Fibroblast of skin of left quadriceps (primary cell): ENCODE measurements around the gene PCDHGA8.
"Not testable (repeated sequence)": the region's sequence is repeated elsewhere in the genome, so short reads cannot be mapped to it uniquely, and the experiment has no call there.

Experiments
- DNase-seq, 2 experiments: peaks; one replicate each; pipeline ENCODE4 v3.0.0-alpha.2; 2013; ENCODE audit warnings: low read depth in 2 of 2

Gene PCDHGA8

DNA sequence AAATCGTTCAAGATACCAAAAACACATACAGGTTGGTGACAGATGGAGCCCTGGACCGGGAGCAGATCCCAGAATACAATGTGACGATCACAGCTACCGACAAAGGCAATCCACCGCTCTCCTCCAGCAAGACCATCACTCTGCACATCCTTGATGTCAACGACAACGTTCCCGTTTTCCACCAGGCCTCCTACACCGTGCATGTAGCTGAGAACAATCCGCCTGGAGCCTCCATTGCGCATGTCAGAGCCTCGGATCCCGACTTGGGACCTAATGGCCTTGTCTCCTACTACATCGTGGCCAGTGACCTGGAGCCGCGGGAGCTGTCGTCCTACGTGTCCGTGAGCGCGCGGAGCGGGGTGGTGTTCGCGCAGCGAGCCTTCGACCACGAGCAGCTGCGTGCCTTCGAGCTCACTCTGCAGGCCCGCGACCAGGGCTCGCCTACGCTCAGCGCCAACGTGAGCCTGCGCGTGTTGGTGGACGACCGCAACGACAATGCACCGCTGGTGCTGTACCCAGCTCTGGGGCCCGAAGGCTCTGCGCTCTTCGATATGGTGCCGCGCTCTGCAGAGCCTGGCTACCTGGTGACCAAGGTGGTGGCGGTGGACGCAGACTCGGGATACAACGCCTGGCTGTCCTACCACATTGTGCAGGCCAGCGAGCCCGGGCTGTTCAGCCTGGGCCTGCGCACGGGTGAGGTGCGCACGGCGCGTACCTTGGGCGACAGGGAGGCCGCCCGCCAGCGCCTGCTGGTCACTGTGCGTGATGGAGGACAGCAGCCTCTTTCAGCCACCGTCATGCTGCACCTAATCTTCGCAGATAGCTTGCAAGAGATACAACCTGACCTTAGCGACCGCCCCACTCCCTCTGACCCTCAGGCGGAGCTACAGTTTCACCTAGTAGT lies 20.6 kb upstream of the PCDHGA8 start:
- DNase-seq: no peak

DNA sequence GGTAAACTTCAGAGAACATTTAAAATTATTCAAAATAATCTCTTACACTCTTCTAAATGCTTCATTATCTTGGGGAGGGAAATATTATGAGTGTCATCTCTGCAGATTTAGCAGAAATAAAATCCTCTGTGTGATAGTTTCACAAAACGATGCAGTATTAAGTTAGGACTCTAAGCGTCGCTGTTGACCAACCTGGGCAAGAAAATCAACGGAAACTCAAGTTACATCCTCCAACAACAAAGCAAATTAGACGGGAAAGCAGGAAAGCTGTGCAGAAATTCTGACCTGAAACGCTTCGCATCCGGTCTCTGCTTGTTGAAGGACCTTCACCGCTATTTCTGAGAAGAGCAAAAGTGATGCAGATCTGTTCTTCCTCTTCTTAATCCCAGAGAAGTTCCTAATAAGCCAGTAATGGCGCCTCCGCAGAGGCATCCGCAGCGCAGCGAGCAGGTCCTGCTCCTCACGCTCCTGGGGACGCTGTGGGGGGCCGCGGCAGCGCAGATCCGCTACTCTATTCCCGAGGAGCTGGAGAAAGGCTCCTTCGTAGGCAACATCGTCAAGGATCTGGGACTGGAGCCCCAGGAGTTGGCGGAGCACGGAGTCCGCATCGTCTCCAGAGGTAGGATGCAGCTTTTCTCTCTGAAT lies 18.6 kb upstream of the PCDHGA8 start, which contains the start of gene PCDHGA6:
Gene PCDHGA6 (plus strand): TSS at position 219 of the 645 bp plus-strand sequence. CDS start 193 bp downstream, at position 412.
- DNase-seq: no peak

DNA sequence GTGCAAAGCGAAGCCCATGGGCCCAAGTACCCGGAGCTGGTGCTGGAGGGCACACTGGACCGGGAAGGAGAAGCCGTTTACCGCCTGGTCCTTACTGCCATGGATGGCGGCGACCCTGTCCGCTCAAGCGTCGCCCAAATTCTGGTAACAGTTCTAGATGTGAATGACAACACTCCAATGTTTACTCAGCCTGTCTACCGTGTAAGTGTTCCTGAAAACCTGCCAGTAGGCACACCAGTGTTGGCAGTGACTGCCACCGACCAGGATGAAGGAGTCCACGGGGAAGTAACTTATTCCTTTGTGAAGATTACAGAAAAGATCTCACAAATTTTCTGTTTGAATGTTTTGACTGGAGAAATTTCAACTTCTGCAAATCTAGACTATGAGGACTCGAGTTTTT lies 17.8 kb upstream of the PCDHGA8 start:
- DNase-seq: no peak

DNA sequence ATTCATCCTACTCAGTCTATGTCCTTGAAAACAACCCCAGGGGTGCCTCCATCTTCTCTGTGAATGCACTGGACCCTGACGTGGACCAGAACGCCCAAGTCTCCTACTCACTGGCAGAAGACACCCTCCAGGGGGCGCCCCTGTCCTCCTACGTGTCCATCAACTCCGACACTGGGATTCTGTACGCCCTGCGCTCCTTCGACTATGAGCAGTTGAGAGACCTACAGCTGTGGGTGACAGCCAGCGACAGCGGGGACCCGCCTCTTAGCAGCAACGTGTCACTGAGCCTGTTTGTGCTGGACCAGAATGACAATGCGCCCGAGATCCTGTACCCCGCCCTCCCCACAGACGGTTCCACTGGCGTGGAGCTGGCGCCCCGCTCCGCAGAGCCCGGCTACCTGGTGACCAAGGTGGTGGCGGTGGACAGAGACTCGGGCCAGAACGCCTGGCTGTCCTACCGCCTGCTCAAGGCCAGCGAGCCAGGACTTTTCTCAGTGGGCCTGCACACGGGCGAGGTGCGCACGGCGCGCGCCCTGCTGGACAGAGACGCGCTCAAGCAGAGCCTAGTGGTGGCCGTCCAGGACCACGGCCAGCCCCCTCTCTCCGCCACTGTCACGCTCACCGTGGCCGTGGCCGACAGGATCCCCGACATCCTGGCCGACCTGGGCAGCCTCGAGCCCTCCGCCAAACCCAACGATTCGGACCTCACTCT lies 16.8 kb upstream of the PCDHGA8 start:
- not testable (repeated sequence) for DNase-seq

DNA sequence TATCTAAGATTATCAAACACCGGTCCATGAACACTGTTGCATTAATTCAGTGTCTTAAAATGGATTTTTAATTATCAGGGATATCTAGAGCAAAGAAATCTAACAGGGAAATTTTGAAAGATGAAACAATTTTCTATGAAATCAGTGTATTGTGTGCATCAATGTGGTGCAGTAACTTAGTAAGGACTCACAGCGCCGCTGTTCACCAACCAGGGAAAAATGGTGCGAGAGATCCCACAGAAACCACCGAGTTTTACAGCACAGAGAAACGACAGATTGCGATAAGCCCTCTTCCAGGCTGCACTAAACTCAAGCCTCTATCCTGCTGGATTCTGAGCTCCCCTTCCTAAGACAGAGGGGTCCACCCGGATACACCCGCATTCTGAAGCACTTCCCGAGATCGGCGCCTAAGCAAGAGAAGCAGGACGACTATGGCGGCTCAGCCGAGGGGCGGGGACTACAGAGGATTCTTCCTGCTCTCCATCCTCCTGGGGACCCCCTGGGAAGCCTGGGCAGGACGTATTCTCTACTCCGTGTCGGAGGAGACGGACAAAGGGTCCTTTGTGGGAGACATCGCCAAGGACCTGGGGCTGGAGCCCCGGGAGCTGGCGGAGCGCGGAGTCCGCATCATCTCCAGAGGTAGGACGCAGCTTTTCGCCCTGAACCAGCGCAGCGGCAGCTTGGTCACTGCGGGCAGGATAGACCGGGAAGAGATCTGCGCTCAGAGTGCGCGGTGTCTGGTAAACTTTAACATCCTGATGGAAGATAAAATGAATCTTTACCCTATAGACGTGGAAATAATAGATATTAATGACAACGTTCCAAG lies 9.8 kb upstream of the PCDHGA8 start, which contains the start of gene PCDHGA7:
Gene PCDHGA7 (plus strand): TSS at position 274 of the 826 bp plus-strand sequence. CDS start 158 bp downstream, at position 432.
- no peak for DNase-seq

DNA sequence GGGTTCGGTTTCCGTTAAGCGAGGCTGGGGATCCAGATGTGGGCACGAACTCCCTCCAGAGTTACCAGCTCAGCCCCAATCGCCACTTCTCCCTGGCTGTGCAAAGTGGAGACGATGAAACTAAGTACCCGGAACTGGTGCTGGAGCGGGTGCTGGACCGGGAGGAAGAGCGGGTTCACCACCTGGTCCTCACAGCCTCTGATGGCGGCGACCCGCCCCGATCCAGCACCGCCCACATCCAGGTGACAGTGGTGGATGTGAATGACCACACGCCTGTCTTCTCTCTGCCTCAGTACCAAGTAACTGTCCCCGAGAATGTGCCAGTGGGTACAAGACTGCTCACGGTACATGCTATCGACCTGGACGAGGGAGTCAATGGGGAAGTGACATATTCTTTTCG lies 9.1 kb upstream of the PCDHGA8 start:
- no peak for DNase-seq

DNA sequence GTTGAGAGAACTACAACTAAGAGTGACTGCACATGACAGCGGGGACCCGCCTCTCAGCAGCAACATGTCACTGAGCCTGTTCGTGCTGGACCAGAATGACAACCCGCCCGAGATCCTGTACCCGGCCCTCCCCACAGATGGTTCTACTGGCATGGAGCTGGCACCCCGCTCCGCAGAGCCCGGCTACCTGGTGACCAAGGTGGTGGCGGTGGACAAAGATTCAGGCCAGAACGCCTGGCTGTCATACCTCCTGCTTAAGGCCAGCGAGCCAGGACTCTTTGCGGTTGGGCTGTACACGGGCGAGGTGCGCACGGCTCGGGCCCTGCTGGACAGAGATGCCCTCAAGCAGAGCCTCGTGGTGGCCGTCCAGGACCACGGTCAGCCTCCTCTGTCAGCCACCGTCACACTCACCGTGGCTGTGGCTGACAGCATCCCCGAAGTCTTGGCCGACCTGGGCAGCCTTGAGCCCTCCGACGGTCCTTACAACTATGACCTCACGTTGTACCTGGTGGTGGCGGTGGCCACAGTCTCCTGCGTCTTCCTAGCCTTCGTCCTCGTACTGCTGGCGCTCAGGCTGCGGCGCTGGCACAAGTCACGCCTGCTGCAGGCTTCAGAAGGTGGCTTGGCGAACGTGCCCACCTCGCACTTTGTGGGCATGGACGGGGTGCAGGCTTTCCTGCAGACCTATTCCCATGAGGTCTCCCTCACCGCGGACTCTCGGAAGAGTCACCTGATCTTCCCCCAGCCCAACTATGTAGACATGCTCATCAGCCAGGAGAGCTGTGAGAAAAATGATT lies 7.8 kb upstream of the PCDHGA8 start:
- DNase-seq: no peak

DNA sequence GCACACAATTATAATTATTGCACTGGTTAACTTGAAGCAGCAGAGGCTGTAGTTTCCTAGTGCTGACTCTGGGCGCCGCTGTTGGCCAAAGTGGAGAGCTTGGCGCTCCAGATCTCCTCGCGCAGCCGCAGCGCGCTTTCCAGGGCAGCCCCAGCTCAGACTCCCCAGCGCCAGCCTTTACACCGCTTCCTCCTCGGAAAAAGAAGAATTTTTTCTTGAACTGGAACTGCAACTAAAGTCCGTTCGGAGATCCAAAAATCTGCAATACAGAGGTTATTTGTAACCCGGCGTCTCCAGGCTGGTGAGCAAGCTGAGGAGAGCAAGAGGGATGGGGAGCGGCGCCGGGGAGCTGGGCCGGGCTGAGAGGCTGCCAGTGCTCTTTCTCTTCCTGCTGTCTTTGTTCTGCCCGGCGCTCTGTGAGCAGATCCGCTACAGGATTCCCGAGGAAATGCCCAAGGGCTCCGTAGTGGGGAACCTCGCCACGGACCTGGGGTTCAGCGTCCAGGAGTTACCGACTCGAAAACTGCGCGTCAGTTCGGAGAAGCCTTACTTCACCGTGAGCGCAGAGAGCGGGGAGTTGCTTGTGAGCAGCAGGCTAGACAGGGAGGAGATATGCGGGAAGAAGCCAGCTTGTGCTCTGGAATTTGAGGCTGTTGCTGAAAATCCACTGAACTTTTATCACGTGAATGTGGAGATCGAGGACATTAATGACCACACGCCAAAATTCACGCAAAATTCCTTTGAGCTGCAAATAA lies 4.7 kb upstream of the PCDHGA8 start, which contains the start of gene PCDHGB4:
Gene PCDHGB4 (plus strand): TSS at position 142 of the 755 bp plus-strand sequence. CDS start 187 bp downstream, at position 329.
- not testable (repeated sequence) for DNase-seq

DNA sequence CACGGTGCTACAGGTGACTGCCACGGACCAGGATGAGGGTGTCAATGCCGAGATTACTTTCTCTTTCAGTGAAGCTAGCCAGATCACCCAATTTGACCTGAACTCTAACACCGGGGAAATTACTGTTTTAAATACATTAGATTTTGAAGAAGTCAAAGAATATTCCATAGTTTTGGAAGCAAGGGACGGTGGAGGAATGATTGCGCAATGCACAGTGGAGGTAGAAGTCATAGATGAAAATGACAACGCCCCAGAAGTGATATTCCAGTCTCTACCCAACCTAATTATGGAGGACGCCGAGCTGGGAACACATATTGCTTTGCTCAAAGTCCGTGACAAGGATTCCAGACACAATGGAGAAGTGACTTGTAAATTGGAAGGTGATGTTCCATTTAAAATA lies 3.8 kb upstream of the PCDHGA8 start:
- DNase-seq: no peak

DNA sequence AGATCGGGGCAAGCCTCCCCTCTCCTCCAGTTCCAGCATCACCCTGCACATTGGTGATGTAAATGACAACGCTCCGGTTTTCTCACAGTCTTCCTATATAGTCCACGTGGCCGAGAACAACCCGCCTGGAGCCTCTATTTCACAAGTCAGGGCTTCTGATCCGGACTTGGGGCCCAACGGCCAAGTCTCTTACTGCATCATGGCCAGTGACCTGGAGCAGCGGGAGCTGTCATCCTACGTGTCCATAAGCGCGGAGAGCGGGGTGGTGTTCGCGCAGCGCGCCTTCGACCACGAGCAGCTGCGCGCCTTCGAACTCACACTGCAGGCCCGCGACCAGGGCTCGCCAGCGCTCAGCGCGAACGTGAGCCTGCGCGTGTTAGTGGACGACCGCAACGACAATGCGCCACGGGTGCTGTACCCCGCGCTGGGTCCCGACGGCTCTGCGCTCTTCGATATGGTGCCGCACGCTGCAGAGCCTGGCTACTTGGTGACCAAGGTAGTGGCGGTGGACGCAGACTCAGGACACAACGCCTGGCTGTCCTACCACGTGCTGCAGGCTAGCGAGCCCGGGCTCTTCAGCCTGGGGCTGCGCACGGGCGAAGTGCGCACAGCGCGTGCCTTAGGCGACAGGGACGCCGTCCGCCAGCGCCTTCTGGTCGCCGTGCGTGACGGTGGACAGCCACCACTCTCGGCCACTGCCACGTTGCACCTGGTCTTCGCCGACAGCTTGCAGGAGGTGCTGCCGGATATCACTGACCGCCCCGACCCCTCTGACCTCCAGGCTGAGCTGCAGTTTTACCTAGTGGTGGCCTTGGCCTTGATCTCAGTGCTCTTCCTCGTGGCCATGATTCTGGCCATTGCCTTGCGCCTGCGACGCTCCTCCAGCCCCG lies 3.0 kb upstream of the PCDHGA8 start:
- DNase-seq: no peak

DNA sequence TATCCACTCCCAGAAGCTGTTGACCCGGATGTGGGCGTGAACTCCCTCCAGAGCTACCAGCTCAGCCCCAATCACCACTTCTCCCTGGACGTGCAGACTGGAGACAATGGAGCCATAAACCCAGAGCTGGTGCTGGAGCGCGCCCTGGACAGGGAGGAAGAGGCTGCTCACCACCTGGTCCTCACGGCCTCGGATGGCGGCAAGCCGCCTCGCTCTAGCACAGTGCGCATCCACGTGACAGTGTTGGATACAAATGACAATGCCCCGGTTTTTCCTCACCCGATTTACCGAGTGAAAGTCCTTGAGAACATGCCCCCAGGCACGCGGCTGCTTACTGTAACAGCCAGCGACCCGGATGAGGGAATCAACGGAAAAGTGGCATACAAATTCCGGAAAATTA lies 834 bp downstream of the PCDHGA8 start:
- no peak for DNase-seq

DNA sequence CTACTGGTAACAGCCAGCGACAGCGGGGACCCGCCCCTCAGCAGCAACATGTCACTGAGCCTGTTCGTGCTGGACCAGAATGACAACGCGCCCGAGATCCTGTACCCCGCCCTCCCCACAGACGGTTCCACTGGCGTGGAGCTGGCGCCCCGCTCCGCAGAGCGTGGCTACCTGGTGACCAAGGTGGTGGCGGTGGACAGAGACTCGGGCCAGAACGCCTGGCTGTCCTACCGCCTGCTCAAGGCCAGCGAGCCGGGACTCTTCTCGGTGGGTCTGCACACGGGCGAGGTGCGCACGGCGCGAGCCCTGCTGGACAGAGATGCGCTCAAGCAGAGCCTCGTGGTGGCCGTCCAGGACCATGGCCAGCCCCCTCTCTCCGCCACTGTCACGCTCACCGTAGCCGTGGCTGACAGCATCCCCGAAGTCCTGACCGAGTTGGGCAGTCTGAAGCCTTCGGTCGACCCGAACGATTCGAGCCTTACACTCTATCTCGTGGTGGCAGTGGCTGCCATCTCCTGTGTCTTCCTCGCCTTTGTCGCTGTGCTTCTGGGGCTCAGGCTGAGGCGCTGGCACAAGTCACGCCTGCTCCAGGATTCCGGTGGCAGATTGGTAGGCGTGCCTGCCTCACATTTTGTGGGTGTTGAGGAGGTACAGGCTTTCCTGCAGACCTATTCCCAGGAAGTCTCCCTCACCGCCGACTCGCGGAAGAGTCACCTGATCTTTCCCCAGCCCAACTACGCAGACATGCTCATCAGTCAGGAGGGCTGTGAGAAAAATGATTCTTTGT lies 2.2 kb downstream of the PCDHGA8 start:
- DNase-seq: not testable (repeated sequence)

DNA sequence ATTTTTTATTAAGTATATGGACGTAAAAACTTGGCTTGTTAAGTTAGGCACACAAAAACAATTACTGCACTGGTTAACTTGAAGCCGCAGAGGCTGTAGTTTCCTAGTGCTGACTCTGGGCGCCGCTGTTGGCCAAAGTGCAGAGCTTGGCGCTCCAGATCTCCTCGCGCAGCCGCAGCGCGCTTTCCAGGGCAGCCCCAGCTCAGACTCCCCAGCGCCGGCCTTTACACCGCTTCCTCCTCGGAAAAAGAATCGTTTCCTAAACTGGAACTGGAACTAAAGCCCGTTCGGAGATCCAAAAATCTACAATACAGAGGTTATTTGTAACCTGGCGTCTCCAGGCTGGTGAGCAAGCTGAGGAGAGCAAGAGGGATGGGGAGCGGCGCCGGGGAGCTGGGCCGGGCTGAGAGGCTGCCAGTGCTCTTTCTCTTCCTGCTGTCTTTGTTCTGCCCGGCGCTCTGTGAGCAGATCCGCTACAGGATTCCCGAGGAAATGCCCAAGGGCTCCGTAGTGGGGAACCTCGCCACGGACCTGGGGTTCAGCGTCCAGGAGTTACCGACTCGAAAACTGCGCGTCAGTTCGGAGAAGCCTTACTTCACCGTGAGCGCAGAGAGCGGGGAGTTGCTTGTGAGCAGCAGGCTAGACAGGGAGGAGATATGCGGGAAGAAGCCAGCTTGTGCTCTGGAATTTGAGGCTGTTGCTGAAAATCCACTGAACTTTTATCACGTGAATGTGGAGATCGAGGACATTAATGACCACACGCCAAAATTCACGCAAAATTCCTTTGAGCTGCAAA lies 5.5 kb downstream of the PCDHGA8 start, which contains the start of gene PCDHGB5:
Gene PCDHGB5 (plus strand): TSS at position 192 of the 796 bp plus-strand sequence. CDS start 181 bp downstream, at position 373.
- not testable (repeated sequence) for DNase-seq

DNA sequence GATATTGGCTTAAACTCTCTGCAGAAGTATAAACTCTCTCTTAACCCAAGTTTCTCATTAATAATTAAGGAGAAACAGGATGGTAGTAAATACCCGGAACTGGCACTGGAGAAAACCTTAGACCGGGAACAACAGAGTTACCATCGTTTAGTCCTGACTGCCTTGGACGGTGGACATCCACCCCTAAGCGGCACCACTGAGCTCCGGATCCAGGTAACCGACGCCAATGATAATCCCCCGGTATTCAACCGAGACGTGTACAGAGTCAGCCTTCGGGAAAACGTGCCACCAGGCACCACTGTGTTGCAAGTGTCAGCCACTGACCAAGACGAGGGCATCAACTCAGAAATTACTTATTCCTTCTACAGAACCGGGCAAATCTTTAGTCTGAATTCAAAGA lies 6.2 kb downstream of the PCDHGA8 start:
- DNase-seq: no peak

DNA sequence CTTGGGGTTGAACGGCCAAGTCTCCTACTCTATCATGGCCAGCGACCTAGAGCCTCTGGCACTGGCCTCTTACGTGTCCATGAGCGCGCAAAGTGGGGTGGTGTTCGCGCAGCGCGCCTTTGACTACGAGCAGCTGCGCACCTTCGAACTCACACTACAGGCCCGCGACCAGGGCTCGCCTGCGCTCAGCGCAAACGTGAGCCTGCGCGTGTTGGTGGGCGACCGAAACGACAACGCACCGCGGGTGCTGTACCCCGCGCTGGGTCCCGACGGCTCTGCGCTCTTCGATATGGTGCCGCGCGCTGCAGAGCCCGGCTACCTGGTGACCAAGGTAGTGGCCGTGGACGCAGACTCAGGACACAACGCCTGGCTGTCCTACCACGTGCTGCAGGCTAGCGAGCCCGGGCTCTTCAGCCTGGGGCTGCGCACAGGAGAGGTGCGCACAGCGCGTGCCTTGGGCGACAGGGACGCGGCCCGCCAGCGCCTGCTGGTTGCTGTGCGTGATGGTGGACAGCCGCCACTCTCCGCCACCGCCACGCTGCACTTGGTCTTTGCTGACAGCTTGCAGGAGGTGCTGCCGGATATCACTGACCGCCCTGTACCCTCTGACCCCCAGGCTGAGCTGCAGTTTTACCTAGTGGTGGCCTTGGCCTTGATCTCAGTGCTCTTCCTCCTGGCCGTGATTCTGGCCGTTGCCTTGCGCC lies 7.3 kb downstream of the PCDHGA8 start:
- no peak for DNase-seq
